PC-9 (cell line): ENCODE results near the gene LGI4. TPM values are rescaled to one million over a fixed set of nuclear protein-coding genes. Genes with fewer than 3 reads are reported as not detected.

Experiments used
- BruUV-seq: library from RNA; stranded (reverse); fragments of 400-500 nt; replicated peaks from 2 replicates; lab custom pipeline; 2021; lab: Mats Ljungman, UMichigan
- CTCF ChIA-PET: fragments of 300-600 bp; sonication (Branson Sonifier 250); formaldehyde crosslinking; loops from one replicate; lab custom pipeline; 2022; ENCODE audit warnings: antibody characterized with exemption; lab: Charles Lee
- POLR2A ChIA-PET: fragments of 300-600 bp; sonication (Branson Sonifier 250); formaldehyde crosslinking; loops from one replicate; lab custom pipeline; 2022; ENCODE audit warnings: antibody characterized with exemption; ENCODE audit not compliant: unreplicated experiment; lab: Charles Lee
- DNase-seq, 2 experiments: peaks; one replicate each; pipeline versions ENCODE4 v3.0.0 to v3.0.0-alpha.2; 2015 to 2022; ENCODE audit warnings: mixed read lengths in 1 of 2
- H2AFZ ChIP-seq: fragments of 200-600 bp; sonication (generic); 2 replicates; pipeline ENCODE4 v1.8.1; 2017; ENCODE audit warnings: antibody characterized with exemption
- H3F3A ChIP-seq: fragments of 200-600 bp; sonication (generic); 2 replicates; pipeline ENCODE4 v1.8.1; 2017; ENCODE audit warnings: antibody characterized with exemption, mild to moderate bottlenecking, low read depth; ENCODE audit not compliant: insufficient read depth
- H3K27ac ChIP-seq: fragments of 200-600 bp; sonication (generic); 2 replicates; pipeline ENCODE4 v1.6.1; 2016; ENCODE audit warnings: mixed run types
- H3K27me3 ChIP-seq: fragments of 200-600 bp; sonication (generic); 2 replicates; pipeline ENCODE4 v1.6.1; 2016; ENCODE audit warnings: low read depth, mixed run types; ENCODE audit not compliant: insufficient read depth
- H3K36me3 ChIP-seq: fragments of 200-600 bp; sonication (generic); 2 replicates; pipeline ENCODE4 v1.6.1; 2016; ENCODE audit warnings: low read depth, mixed run types
- H3K4me1 ChIP-seq: fragments of 200-600 bp; sonication (generic); replicated peaks from 2 replicates; pipeline ENCODE4 v1.6.1; 2016; ENCODE audit warnings: mixed run types; ENCODE audit not compliant: insufficient read depth
- H3K4me2 ChIP-seq: fragments of 200-600 bp; sonication (generic); 2 replicates; pipeline ENCODE4 v1.6.1; 2017; ENCODE audit warnings: mixed run types
- H3K4me3 ChIP-seq: fragments of 200-600 bp; sonication (generic); 2 replicates; pipeline ENCODE4 v1.6.1; 2016; ENCODE audit warnings: mixed run types
- H3K79me2 ChIP-seq: fragments of 200-600 bp; sonication (generic); 2 replicates; pipeline ENCODE4 v1.6.1; 2017; ENCODE audit warnings: low read depth, mixed run types
- H3K9me2 ChIP-seq: fragments of 200-600 bp; sonication (generic); 2 replicates; pipeline ENCODE4 v1.8.1; 2017; ENCODE audit warnings: mild to moderate bottlenecking; ENCODE audit not compliant: insufficient read depth
- H3K9me3 ChIP-seq: fragments of 200-600 bp; sonication (generic); 2 replicates; pipeline ENCODE4 v1.8.1; 2016; ENCODE audit warnings: low read depth; ENCODE audit not compliant: insufficient read depth
- H4K20me1 ChIP-seq: fragments of 200-600 bp; sonication (generic); 2 replicates; pipeline ENCODE4 v1.8.1; 2017; ENCODE audit not compliant: insufficient read depth
- CTCF ChIP-seq: fragments of 200-600 bp; sonication (generic); conservative IDR thresholded peaks from 2 replicates; pipeline ENCODE4 v1.6.1; 2017; ENCODE audit warnings: mixed run types, antibody characterized with exemption, mild to moderate bottlenecking, moderate library complexity
- EZH2 ChIP-seq: fragments of 200-600 bp; sonication (generic); IDR thresholded peaks from 2 replicates; pipeline ENCODE4 v1.8.0; 2017; ENCODE audit warnings: antibody characterized with exemption, low read depth
- intact Hi-C: fragments of 100-400 bp; cut with micrococcal nuclease; formaldehyde crosslinking; loops from one replicate; pipeline ENCODE4 v1.10.0; 2022; ENCODE audit not compliant: unreplicated experiment
- total RNA-seq: library from RNA; stranded (reverse); gene quantifications from 2 replicates; pipeline ENCODE4 v1.2.3, GENCODE V29; 2021

LGI4 gene
- total RNA-seq, 1 experiment from 2014 or later, result 1.2 TPM

DNA sequence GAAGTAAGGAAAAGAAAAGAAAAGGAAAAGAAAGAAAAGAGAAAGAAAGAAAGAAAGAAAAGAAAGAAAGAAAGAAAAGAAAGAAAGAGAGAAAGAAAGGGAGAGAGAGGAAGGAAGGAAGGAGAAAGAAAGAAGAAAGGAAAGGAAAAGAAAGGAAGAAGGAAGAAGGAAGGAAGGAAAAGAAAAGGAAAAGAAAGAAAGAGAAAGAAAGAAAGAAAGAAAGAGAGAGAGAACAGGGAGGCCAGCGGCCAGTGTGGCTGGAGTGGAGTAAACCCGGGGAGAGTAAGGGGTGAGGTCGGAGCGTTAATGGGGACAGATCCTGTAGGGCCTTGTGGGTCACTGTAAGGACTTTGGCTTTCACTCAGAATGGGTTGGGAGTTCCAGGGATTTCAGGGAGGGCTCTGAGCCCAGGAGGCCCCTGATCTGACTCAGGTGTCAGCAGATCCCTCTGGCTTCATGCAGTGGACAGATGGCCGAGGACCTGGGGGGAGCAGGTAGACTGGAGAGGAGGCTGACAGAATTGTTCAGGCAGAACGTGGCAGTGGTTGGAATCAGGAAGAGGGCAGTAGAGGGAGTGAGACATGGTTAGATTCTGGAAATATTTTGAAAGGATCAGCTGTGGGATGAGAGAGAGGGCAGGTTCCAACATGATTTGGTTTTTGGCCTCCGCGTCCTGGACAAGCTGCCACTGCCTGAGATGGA lies 39.0 kb downstream of the LGI4 start:
- Histone ChIP-seq H3F3A (peaks cover 3% of the 10 kb centered on the region; the same call in 1 of the 2 replicates), H3K4me3 (no peak overlapping the region), H3K4me1 (no peaks in the 10 kb centered on the region), H3K4me2 (no peak overlapping the region), H2AFZ (no peak overlapping the region), H4K20me1 (no peaks in the 10 kb centered on the region), H3K9me3 (no peaks in the 10 kb centered on the region), H3K9me2 (no peaks in the 10 kb centered on the region), H3K36me3 (no peaks in the 10 kb centered on the region), H3K27me3 (no peaks in the 10 kb centered on the region), H3K79me2 (no peaks in the 10 kb centered on the region), H3K27ac (no peak overlapping the region)
- ChIA-PET POLR2A (no interaction called here), CTCF (interaction anchor here (0.5 kb wide), 1 partner anchor 739 kb away, joined by 4 read pairs; no protein-coding TSS in a partner anchor)
- DNase-seq, result no peak
- no TSS peak for BruUV-seq
- intact Hi-C loops, result no loop called here
- TF ChIP-seq EZH2 (no peak), CTCF (no peak)

DNA sequence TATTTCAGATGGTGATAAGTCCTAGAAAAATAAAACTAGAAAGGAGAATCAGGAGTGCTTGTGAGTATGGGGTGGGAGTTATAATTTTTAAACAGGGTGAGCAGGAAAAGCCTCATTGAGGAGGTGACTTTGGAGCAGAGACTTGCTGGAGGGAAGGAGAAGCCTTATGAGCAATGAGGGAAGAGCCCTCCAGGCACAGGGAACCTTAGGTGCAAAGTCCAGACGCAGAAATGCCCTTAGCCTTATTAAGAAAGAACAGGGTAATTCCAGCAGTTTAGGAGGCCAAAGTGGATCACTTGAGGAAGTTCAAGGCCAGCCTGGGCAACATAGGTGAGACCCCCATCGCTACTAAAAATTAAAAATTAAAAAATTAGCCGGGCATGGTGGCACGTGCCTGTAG lies 40.2 kb downstream of the LGI4 start:
- H3K9me2 ChIP-seq, result no peaks in the 10 kb centered on the region
- H3K79me2 ChIP-seq, result no peaks in the 10 kb centered on the region
- intact Hi-C loops, result no loop called here
- no peak for DNase-seq
- CTCF ChIA-PET, result no interaction called here
- H3K4me3 ChIP-seq, result no peak overlapping the region
- H3K4me2 ChIP-seq, result no peak overlapping the region
- H3K27me3 ChIP-seq, result no peaks in the 10 kb centered on the region
- no peaks in the 10 kb centered on the region for H3K9me3 ChIP-seq
- TF ChIP-seq EZH2 (no peak), CTCF (no peak)
- H3K4me1 ChIP-seq, result no peaks in the 10 kb centered on the region
- no peak overlapping the region for H2AFZ ChIP-seq
- H4K20me1 ChIP-seq, result no peaks in the 10 kb centered on the region
- no TSS peak for BruUV-seq
- H3K36me3 ChIP-seq, result no peaks in the 10 kb centered on the region
- no peak overlapping the region for H3K27ac ChIP-seq
- peaks cover 5% of the 10 kb centered on the region; the same call in 1 of the 2 replicates for H3F3A ChIP-seq
- POLR2A ChIA-PET, result no interaction called here

- H3K9me2 ChIP-seq, result no peaks in the 10 kb centered on the region
- H4K20me1 ChIP-seq, result no peaks in the 10 kb centered on the region
- DNase-seq, result no peak
- no peaks in the 10 kb centered on the region for H3K27me3 ChIP-seq
- no peaks in the 10 kb centered on the region for H3K79me2 ChIP-seq
- no peaks in the 10 kb centered on the region for H3K36me3 ChIP-seq
- no peaks in the 10 kb centered on the region for H3K9me3 ChIP-seq
- ChIA-PET CTCF (no interaction called here), POLR2A (no interaction called here)
- H3K27ac ChIP-seq, result no peak overlapping the region
- H2AFZ ChIP-seq, result no peak overlapping the region
- H3K4me2 ChIP-seq, result no peak overlapping the region
- BruUV-seq, result no TSS peak
- H3F3A ChIP-seq, result peaks cover 6% of the 10 kb centered on the region; the same call in 1 of the 2 replicates
- no peak for TF ChIP-seq EZH2
- TF ChIP-seq CTCF, result no peak
- intact Hi-C loops, result no loop called here
- no peak overlapping the region for H3K4me3 ChIP-seq
- no peaks in the 10 kb centered on the region for H3K4me1 ChIP-seq
Observed at GRCh38 chr19:35093941-35094647, 40.8 kb downstream of the LGI4 start.
